Stimulated activated CD8-positive, alpha-beta memory T cell treated with anti-CD3 and anti-CD28 coated beads, Interleukin-7, amount 100 ng/mL, for 1 hour (primary cell): ENCODE measurements around the gene CACNA2D3.

ENCODE experiments used
- DNase-seq, 2 donors: peaks; one replicate each; pipeline ENCODE4 v3.0.0-alpha.2; 2020; ENCODE audit warnings: low read depth in 2 of 2

CACNA2D3 gene

GRCh38 chr3:54876694-54877093, 754.3 kb downstream of the CACNA2D3 start:
- no peak for DNase-seq

- no peak for DNase-seq
These were observed 755.4 kb downstream of the CACNA2D3 start for GRCh38 chr3:54877730-54878129.

- no peak for DNase-seq
These were observed 755.8 kb downstream of the CACNA2D3 start for GRCh38 chr3:54878145-54878544.

GRCh38 chr3:54882129-54882833, 759.9 kb downstream of the CACNA2D3 start:
- no peak for DNase-seq

GRCh38 chr3:54888162-54888561, 765.8 kb downstream of the CACNA2D3 start:
- no peak for DNase-seq

GRCh38 chr3:54888873-54889272, 766.5 kb downstream of the CACNA2D3 start:
- DNase-seq: no peak

- no peak for DNase-seq
These were observed 767.4 kb downstream of the CACNA2D3 start for GRCh38 chr3:54889731-54890130.

- DNase-seq: no peak
These were observed 769.2 kb downstream of the CACNA2D3 start for GRCh38 chr3:54891540-54891897.

- no peak for DNase-seq
These were observed 769.8 kb downstream of the CACNA2D3 start for GRCh38 chr3:54892168-54892567.

- no peak for DNase-seq
These were observed 773.3 kb downstream of the CACNA2D3 start for GRCh38 chr3:54895613-54896012.

GRCh38 chr3:54897028-54897711, 774.8 kb downstream of the CACNA2D3 start:
- DNase-seq: no peak

- no peak for DNase-seq
These were observed 776.9 kb downstream of the CACNA2D3 start for GRCh38 chr3:54899273-54899672.

GRCh38 chr3:54900838-54901591, 778.7 kb downstream of the CACNA2D3 start:
- no peak for DNase-seq

- DNase-seq: no peak
These were observed 779.7 kb downstream of the CACNA2D3 start for GRCh38 chr3:54901906-54902685.

- DNase-seq: no peak
These were observed 783.0 kb downstream of the CACNA2D3 start for GRCh38 chr3:54905261-54905888.

- no peak for DNase-seq
These were observed 783.6 kb downstream of the CACNA2D3 start for GRCh38 chr3:54905920-54906319.

- no peak for DNase-seq
These were observed 784.4 kb downstream of the CACNA2D3 start for GRCh38 chr3:54906763-54907162.

- DNase-seq: no peak
These were observed 786.8 kb downstream of the CACNA2D3 start for GRCh38 chr3:54909191-54909590.

- DNase-seq: no peak
These were observed 791.8 kb downstream of the CACNA2D3 start for GRCh38 chr3:54914180-54914579.

- DNase-seq: no peak
These were observed 792.8 kb downstream of the CACNA2D3 start for GRCh38 chr3:54915181-54915580.

GRCh38 chr3:54915976-54916375, 793.6 kb downstream of the CACNA2D3 start:
- DNase-seq: no peak

- DNase-seq: no peak
These were observed 794.4 kb downstream of the CACNA2D3 start for GRCh38 chr3:54916732-54917131.
